HG02943 (cell line): ENCODE measurements around the gene ERBB2.

Experiments used
- ATAC-seq: cut with Tn5 transposase; IDR thresholded peaks from one replicate; pipeline ENCODE4 v1.9.1; 2021; ENCODE audit warnings: mild to moderate bottlenecking, low read depth, moderate library complexity; ENCODE audit not compliant: unreplicated experiment

The ERBB2 gene

GRCh38 chr17:39699818-39700147 is at the start of gene ERBB2:
TSS of gene ERBB2 (plus strand) at chr17:39700064. CDS start at chr17:39700239, 175 bp downstream.
- ATAC-seq: no peak

DNA sequence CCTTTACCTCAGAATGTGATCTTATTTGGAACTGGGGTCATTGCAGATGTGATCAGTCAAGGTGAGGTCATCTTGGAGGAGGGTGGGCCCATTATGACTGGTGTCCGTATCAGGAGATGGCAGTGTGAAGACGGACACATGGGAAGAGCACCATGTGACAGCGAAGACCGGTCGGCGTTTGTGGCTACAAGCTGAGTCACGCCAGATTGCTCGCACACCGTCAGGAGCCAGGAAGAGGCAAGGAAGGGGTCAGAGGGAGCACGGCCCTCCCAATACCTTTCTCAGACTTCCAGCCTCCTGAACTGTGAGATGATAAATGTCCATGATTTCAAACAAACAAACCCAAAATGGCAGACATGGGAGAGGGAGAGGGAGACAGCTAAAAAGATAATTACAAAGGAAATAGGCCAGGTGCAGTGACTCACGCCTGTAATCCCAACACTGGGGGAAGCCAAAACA is 49.7 kb upstream of the ERBB2 start:
- no peak for ATAC-seq

DNA sequence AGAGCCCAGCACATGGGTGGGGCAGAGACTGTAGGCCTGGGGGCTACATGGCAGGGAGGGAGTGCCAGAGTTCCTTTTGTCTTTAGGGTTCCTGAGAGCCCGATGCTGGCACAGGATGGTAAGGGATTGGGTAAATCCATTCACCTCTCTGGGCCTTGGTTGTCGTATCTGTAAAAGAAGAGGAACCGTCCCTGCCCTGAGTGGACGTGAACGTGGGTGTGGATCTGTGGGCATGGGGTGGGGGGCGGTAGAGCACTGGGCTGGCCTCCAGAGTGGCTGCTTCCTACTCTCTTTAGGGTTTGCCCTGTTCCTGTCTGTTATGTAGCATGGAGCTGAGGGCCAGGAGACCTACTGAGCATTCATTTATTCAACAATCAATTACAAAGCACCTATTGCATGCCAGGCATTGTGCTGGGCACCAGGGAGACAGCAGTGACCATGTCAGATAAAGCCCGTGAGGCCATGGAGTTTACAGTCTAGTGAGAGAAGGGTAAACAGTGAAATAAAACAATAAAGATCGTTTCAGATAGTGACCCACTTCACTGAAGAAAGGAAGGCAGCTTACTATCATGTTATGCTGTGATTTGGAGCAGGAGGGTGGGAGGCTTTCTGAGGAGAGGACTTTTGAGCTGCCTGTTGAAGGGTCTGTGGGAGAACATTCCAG is 47.8 kb upstream of the ERBB2 start:
- ATAC-seq: no peak

DNA sequence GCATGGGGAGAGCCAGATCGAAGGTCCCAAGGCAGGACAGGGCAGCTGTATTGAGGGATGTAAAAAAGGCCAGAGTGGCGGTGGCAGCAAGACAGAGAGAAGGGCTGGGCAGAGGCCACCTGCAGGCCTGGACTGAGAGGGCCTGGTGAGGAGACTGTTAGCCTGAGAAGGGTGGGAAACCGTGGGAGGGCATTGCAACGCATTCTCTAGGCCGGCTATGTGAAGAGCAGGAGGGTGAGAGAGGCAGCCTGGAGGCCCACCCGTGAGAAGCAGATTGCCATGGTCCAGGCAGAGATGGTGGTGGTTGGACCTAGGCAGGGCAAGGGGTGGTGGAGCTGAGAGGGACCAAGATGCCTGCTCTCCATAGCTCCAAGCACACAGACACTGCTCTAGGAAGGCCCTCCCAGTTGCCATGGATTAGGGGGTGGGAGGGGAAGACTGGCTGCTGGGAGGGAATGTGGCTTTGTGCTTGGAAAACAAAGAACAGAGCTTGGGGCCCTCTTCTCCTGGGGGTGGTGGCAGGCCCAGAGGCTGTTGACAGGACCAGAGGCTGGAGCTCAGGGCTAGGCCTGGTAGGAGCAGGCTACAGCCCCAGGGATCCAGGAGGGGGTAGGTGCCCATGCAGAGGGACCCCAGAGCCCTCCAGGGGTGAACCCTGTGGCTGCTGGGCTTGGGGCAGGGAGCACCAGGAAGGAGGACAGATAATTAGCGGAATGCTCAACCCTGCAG is 47.1 kb upstream of the ERBB2 start:
- no peak for ATAC-seq

- no peak for ATAC-seq
These were observed 46.6 kb upstream of the ERBB2 start for GRCh38 chr17:39653316-39653661.

DNA sequence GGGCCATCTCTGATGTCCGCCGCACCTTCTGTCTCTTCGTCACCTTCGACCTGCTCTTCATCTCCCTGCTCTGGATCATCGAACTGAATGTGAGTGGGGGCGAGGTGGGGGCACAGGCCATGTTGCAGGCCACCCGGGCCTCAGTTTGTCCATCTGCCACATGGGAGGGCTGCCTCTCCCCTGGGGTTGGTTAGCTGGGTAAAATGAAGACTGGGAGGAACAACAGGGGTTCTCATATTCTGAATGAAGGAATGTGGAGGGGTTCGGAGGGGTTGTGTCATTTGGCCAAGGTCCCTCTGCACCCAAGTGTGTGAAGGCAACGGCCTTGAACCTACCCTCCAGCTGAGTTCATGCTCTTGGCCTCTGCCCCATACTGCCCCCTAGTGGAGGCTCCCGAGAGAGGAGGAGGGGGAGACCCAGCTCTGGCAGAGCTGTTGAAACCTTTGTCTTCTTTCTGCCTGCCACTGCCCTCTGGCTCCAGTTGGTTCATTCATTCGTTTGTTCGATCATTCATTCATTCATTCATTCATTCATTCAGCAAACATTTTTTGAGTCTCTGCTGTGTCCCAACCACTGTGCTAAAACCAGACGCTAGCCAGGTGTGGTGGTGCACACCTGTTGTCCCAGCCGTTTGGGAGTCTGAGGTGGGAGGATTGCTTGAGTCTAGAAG is 46.1 kb upstream of the ERBB2 start:
- ATAC-seq: no peak

DNA sequence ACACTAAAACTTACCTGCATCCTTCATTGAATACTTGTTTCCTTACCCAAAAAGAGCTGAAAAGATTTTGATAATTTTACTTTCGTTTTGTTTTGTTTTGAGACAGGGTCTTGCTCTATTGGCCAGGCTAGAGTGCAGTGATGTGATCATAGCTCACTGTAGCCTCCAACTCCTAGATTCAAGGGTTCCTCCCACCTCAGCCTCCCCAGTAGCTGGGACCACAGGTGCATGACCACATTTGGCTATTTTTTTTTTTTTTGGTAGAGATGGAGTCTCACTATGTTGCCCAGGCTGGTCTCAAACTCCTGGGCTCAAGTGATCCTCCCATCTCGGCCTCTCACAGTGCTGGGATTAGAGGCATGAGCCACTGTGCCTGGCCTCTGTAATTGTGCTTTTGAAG is 44.8 kb upstream of the ERBB2 start:
- no peak for ATAC-seq

DNA sequence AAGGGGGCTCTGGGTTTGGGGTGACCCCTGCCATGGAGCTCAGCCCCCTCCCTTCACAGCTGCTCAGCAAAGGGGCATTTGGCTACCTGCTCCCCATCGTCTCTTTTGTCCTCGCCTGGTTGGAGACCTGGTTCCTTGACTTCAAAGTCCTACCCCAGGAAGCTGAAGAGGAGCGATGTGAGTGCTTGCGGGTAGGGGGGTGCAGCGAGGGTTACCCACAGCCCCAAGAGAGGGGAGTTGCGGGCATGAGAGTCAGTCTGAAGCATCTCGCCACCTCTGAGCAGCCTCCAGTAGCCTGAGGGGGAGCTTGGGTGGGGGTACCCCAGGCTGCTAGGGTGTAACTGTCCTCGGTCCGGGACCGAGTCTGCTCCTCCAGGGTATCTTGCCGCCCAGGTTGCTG is 41.5 kb upstream of the ERBB2 start:
- ATAC-seq: no peak

GRCh38 chr17:39658760-39659159 is 41.1 kb upstream of the ERBB2 start:
- no peak for ATAC-seq

- no peak for ATAC-seq
These were observed 40.4 kb upstream of the ERBB2 start for GRCh38 chr17:39659279-39660010.

DNA sequence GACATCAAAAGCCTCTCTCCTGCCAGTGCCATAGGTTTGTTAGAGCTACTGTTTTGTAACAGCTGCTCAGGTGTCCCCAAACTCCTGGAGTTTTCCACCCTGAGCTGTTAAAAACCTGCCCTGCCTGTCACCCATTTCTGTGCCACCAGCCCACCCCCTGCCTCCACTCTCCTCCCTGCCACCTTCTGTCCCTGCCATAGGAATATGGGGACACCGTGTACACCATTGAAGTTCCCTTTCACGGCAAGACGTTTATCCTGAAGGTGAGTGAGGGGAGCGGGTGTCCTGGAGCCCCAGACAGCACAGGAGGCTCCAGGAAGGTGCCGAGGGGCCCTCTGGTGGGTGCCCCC is 39.9 kb upstream of the ERBB2 start:
- no peak for ATAC-seq

- ATAC-seq: no peak
These were observed 39.2 kb upstream of the ERBB2 start for GRCh38 chr17:39660397-39661385.

DNA sequence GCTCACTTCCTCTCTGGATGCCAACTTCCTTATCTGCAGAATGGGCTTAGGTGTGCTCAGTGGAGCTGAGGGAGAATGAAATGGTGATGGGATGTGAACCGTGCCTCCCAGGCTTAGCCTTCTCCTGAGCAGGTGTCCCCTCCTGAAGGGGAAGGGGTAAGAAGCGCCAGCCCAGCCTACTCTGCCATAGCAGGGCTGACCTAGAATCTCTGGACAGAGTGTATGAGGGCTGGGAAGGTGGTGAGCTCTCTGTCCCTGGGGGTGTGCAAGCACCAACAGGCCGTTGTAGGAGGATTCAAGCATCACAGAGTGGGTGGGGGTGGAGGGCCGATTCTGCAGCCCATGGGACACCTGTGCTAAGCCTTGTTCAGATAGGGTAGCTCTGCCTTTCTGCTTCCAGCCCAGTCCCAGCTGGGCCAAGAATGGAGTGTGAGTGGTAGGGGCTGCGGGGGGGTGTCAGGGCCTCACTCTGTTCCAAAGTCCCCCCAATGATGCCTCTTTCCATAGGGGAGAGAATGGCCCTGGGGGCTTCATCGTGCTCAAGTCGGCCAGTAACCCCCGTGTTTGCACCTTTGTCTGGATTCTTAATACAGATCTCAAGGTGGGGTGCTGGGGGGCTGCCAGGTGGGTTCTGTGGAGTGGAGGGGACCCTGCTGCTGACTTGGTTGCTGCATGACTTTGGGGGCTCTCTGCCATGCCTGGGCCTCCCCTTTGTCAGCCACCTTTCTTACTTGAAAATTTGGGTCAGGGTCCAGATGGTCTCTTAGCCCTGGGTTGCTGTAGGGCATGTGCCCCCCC is 37.9 kb upstream of the ERBB2 start:
- ATAC-seq: no peak

DNA sequence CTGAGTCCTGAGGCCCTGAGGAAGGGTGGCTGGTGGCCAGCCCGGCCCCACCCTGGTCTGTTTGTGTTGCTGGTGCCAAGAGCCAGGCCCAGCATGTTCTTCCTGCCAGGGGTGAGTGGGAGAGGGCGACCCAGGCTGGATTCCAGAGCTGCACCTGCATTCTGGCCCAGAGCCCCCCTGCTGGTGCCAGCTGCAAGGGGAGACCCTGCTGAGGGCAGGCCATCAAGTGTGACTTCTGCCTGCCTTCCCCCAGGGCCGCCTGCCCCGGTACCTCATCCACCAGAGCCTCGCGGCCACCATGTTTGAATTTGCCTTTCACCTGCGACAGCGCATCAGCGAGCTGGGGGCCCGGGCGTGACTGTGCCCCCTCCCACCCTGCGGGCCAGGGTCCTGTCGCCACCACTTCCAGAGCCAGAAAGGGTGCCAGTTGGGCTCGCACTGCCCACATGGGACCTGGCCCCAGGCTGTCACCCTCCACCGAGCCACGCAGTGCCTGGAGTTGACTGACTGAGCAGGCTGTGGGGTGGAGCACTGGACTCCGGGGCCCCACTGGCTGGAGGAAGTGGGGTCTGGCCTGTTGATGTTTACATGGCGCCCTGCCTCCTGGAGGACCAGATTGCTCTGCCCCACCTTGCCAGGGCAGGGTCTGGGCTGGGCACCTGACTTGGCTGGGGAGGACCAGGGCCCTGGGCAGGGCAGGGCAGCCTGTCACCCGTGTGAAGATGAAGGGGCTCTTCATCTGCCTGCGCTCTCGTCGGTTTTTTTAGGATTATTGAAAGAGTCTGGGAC is 37.1 kb upstream of the ERBB2 start:
- ATAC-seq: no peak

- ATAC-seq: no peak
These were observed 36.5 kb upstream of the ERBB2 start for GRCh38 chr17:39663340-39663687.

DNA sequence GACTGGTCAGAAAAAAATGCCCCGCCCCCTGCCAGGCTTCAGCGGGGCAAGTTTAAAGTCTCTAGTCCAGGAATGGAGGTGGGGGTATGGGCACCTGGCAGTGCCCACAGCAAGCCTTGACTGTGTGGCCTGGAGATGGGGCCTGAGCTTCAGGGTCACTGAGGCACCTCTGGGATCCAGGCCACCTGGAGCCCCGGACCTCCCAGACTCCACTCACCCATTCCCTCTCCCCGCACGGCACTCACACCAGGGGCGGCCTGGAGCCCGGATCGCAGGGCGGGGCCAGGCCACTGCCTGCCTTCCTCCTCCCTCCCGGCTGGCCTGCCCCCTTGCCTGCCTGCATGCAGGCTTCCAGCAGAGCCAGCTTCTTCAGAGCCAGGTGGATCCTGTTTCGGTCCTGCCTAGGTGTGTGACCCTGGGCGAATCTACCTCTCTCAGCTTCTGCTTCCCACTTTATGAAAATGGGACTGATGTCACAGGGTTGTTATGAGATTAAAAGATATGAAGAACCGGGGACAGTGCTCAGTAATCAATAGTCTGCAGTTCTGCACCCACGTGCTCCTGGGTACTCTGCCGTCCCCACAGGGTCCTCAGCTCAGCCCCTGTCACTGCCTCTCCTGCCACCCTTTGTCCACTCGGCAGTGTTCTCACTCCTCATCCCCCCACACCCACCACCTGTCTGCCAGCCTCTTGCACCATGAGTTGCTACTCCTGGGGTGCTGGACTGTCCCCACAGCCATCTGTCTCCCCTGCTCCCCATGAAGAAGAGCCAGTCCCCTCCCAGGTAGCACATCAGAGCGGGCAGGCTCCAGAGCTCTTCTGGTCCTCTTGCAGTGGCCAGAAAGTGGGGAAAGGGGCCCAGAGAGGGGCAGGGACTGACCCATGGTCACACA is 35.9 kb upstream of the ERBB2 start:
- no peak for ATAC-seq
